Caco-2 (cell line): ENCODE data around the gene CCDC90B. TPM values are rescaled to one million over a fixed set of nuclear protein-coding genes. Genes with fewer than 3 reads are reported as not detected.
"Not testable (repeated sequence)": the region's sequence is repeated elsewhere in the genome, so short reads cannot be mapped to it uniquely, and the experiment has no call there.

Experiments used
- BruUV-seq: library from RNA; stranded (reverse); fragments of 400-500 nt; replicated peaks from 2 replicates; lab custom pipeline; 2021; lab: Mats Ljungman, UMichigan
- CTCF ChIA-PET: fragments of 300-600 bp; sonication (Branson Sonifier 250); formaldehyde crosslinking; loops from one replicate; lab custom pipeline; 2022; ENCODE audit warnings: antibody characterized with exemption; lab: Charles Lee
- POLR2A ChIA-PET: fragments of 300-600 bp; sonication (Branson Sonifier 250); formaldehyde crosslinking; loops from one replicate; lab custom pipeline; 2022; ENCODE audit warnings: antibody characterized with exemption; lab: Charles Lee
- DNase-seq, 2 experiments: peaks; one replicate each; pipeline versions ENCODE4 v3.0.0 to v3.0.0-alpha.2; 2020 to 2022
- H3K27me3 ChIP-seq: replicated peaks from 2 replicates; pipeline ENCODE4 v1.6.0; 2011; ENCODE audit warnings: low read length; ENCODE audit not compliant: control insufficient read depth, insufficient read depth
- H3K36me3 ChIP-seq: 2 replicates; pipeline ENCODE4 v1.5.1; 2011; ENCODE audit warnings: low read length; ENCODE audit not compliant: control insufficient read depth, insufficient read depth
- H3K4me1 ChIP-seq: fragments of 250-450 bp; sonication (Bioruptor Pico); 2 replicates; pipeline ENCODE4 v1.5.1; 2020; ENCODE audit warnings: mild to moderate bottlenecking
- H3K4me3 ChIP-seq: 2 replicates; pipeline ENCODE4 v1.5.1; 2011; ENCODE audit warnings: low read depth, mild to moderate bottlenecking, control low read depth, low read length
- H3K9me3 ChIP-seq: fragments of 250-450 bp; sonication (Bioruptor Pico); 2 replicates; pipeline ENCODE4 v1.5.1; 2020; ENCODE audit warnings: mild to moderate bottlenecking, moderate library complexity
- H3K27ac Mint-ChIP-seq: one replicate; pipeline ENCODE4 v1.8.0; 2022; ENCODE audit warnings: mixed read lengths; ENCODE audit not compliant: unreplicated experiment
- H3K27me3 Mint-ChIP-seq: one replicate; pipeline ENCODE4 v1.8.0; 2022; ENCODE audit warnings: mixed read lengths; ENCODE audit not compliant: insufficient read depth, unreplicated experiment
- H3K36me3 Mint-ChIP-seq: one replicate; pipeline ENCODE4 v1.8.0; 2022; ENCODE audit warnings: mild to moderate bottlenecking, mixed read lengths; ENCODE audit not compliant: insufficient read depth, unreplicated experiment
- H3K4me1 Mint-ChIP-seq: one replicate; pipeline ENCODE4 v1.8.0; 2022; ENCODE audit warnings: low read depth, mixed read lengths; ENCODE audit not compliant: unreplicated experiment
- H3K4me3 Mint-ChIP-seq: one replicate; pipeline ENCODE4 v1.8.0; 2022; ENCODE audit warnings: mild to moderate bottlenecking, moderate library complexity, mixed read lengths; ENCODE audit not compliant: unreplicated experiment
- H3K9me3 Mint-ChIP-seq: one replicate; pipeline ENCODE4 v1.8.0; 2022; ENCODE audit warnings: mixed read lengths; ENCODE audit not compliant: unreplicated experiment
- CTCF ChIP-seq, 2 experiments: fragments of 200-600 bp in 1 of 2; IDR thresholded peaks; 1 replicate in 1 of 2; 2 replicates in 1 of 2; pipeline versions ENCODE4 v1.5.1 to v1.8.0; 2011 to 2022; ENCODE audit warnings: antibody characterized with exemption in 1 of 2, control low read depth in 1 of 2, inconsistent platforms in 1 of 2, low read depth in 1 of 2, low read length in 1 of 2, mild to moderate bottlenecking in 1 of 2, moderate library complexity in 1 of 2; ENCODE audit not compliant: insufficient read depth in 1 of 2, severe bottlenecking in 1 of 2, unreplicated experiment in 1 of 2
- intact Hi-C: fragments of 100-400 bp; cut with micrococcal nuclease; formaldehyde crosslinking; loops from one replicate; pipeline ENCODE4 v1.10.0; 2022; ENCODE audit not compliant: unreplicated experiment
- total RNA-seq: library from RNA; stranded (reverse); gene quantifications from 2 replicates; pipeline ENCODE4 v1.2.3, GENCODE V29; 2022

Gene CCDC90B
- total RNA-seq, 1 experiment from 2014 or later = 46.2 TPM

DNA sequence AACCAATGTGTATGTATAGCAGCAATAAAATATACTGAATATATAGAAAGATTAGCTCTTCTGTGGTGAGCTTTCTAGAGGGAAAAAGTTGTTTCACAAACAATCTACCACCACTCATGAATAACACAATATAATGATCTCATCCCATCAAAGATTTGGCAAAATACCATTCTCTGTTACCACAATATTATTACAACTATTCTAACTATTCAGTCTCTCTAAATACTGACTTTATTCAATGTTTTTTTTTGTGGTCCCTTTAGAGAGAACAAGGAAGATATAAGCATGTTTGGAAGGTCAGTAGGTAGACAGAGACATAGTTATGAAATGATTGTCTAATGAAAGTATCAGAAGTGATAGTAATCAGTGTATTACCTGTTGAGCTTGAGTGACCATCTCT lies 7.8 kb downstream of the CCDC90B start:
- Histone ChIP-seq H3K4me1 (peaks cover 9% of the 10 kb centered on the region; the same call in 1 of the 2 replicates), H3K27me3 (no peaks in the 10 kb centered on the region), H3K9me3 (no peaks in the 10 kb centered on the region), H3K36me3 (peaks cover 1% of the 10 kb centered on the region; the same call in 1 of the 2 replicates), H3K4me3 (no peak overlapping the region)
- Mint-ChIP-seq H3K27me3 (no peaks in the 10 kb centered on the region), H3K9me3 (no peaks in the 10 kb centered on the region), H3K4me3 (no peak overlapping the region), H3K27ac (no peak overlapping the region), H3K36me3 (peaks cover 42% of the 10 kb centered on the region), H3K4me1 (peaks cover 14% of the 10 kb centered on the region)
- intact Hi-C loops = no loop called here
- TF ChIP-seq CTCF (IDR thresholded peaks at IDR 0.05; ENCODE audit: insufficient read depth in 1 of 2, low read depth in 1 of 2, low read length in 1 of 2, severe bottlenecking in 1 of 2, unreplicated experiment in 1 of 2) = no peak
- BruUV-seq = no TSS peak
- CTCF ChIA-PET = no interaction called here
- POLR2A ChIA-PET = no interaction called here
- DNase-seq = no peak

DNA sequence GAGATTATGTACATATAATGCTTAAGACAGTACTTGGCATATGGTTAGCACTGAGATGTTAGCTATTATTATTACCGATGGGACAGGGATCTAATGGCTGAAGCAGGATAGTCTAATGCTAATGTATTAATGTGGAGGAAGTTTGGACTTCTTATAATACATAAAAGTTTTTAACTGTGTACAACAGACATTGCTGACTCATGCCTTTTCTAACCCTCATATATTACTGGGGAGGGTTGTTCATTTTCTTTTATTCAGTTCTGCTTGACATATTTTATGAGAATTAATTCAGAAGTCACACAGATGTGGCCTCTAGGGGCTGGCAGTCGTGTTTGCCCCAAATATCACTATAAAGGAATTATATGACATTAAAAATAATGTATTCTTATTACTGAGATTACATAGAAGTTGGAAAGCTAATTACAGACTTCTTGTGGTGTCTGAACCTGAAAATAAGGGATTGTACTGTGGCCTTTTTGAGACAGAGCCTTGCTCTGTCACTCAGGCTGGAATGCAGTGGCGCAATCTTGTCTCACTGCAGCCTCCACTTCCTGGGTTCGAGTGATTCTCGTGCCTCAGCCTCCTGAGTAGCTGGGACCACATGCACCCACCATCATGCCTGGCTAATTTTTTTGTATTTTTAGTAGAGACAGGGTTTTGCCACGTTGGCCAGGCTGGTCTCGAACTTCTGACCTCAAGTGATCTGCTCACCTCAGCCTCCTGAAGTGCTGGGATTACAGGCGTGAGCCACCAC lies 10.1 kb downstream of the CCDC90B start:
- Mint-ChIP-seq H3K9me3 (no peaks in the 10 kb centered on the region), H3K27me3 (no peaks in the 10 kb centered on the region), H3K4me1 (peaks cover 7% of the 10 kb centered on the region), H3K36me3 (peaks cover 59% of the 10 kb centered on the region), H3K4me3 (no peak overlapping the region), H3K27ac (no peak overlapping the region)
- H3K4me3 ChIP-seq = no peak overlapping the region
- H3K9me3 ChIP-seq = no peaks in the 10 kb centered on the region
- no TSS peak for BruUV-seq
- no peak for DNase-seq
- no peaks in the 10 kb centered on the region for H3K27me3 ChIP-seq
- intact Hi-C loops = no loop called here
- TF ChIP-seq CTCF (IDR thresholded peaks at IDR 0.05; ENCODE audit: insufficient read depth in 1 of 2, low read depth in 1 of 2, low read length in 1 of 2, severe bottlenecking in 1 of 2, unreplicated experiment in 1 of 2) = no peak
- ChIA-PET POLR2A (no interaction called here), CTCF (no interaction called here)
- peaks cover 9% of the 10 kb centered on the region; the same call in 1 of the 2 replicates for H3K4me1 ChIP-seq
- H3K36me3 ChIP-seq = peaks cover 1% of the 10 kb centered on the region; the same call in 1 of the 2 replicates

GRCh38 chr11:83272627-83273026 lies 13.5 kb downstream of the CCDC90B start:
- Histone ChIP-seq H3K36me3 (peaks cover 1% of the 10 kb centered on the region; the same call in 1 of the 2 replicates), H3K9me3 (no peaks in the 10 kb centered on the region), H3K27me3 (no peaks in the 10 kb centered on the region), H3K4me1 (peaks cover 21% of the 10 kb centered on the region), H3K4me3 (no peak overlapping the region)
- no peak for DNase-seq
- POLR2A ChIA-PET = no interaction called here
- no peak overlapping the region for H3K27ac Mint-ChIP-seq
- no peaks in the 10 kb centered on the region for H3K27me3 Mint-ChIP-seq
- CTCF ChIA-PET = no interaction called here
- H3K4me1 Mint-ChIP-seq = peaks cover 27% of the 10 kb centered on the region
- H3K4me3 Mint-ChIP-seq = no peak overlapping the region
- TF ChIP-seq CTCF (IDR thresholded peaks at IDR 0.05; ENCODE audit: insufficient read depth in 1 of 2, low read depth in 1 of 2, low read length in 1 of 2, severe bottlenecking in 1 of 2, unreplicated experiment in 1 of 2) = no peak
- peaks cover 8% of the 10 kb centered on the region for H3K9me3 Mint-ChIP-seq
- H3K36me3 Mint-ChIP-seq = peaks cover 69% of the 10 kb centered on the region
- intact Hi-C loops = no loop called here
- BruUV-seq = no TSS peak

DNA sequence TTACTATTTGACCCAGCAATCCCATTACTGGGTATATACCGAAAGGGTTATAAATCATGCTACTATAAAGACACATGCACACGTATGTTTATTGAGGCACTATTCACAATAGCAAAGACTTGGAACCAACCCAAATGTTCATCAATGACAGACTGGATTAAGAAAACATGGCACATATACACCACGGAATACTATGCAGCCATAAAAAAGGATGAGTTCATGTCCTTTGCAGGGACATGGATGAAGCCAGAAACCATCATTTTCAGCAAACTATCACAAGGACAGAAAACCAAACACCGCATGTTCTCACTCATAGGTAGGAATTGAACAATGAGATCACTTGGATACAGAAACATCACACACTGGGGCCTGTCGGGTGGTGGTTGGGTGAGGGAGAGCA lies 14.4 kb downstream of the CCDC90B start:
- BruUV-seq, DNase-seq, H3K36me3 ChIP-seq, H3K9me3 ChIP-seq, H3K4me3 Mint-ChIP-seq, H3K27me3 Mint-ChIP-seq, H3K9me3 Mint-ChIP-seq, H3K4me3 ChIP-seq, H3K27me3 ChIP-seq, intact Hi-C loops, CTCF ChIA-PET, H3K27ac Mint-ChIP-seq, POLR2A ChIA-PET: not testable (repeated sequence)
- H3K4me1 ChIP-seq = peaks cover 21% of the 10 kb centered on the region
- Mint-ChIP-seq H3K4me1 (peaks cover 35% of the 10 kb centered on the region), H3K36me3 (peaks cover 68% of the 10 kb centered on the region)

- H3K4me3 ChIP-seq, H3K36me3 ChIP-seq, H3K9me3 Mint-ChIP-seq, H3K9me3 ChIP-seq, H3K27me3 Mint-ChIP-seq, BruUV-seq, H3K27me3 ChIP-seq: not testable (repeated sequence)
- POLR2A ChIA-PET = interaction anchor here (0.7 to 0.9 kb wide), 2 partner anchors 17 to 369 kb away, joined by 4 to 5 read pairs; partner anchors contain the start of gene PRCP
- Mint-ChIP-seq H3K4me3 (peak overlapping the region; percentile 28), H3K27ac (peak overlapping the region; percentile 4), H3K4me1 (peaks cover 35% of the 10 kb centered on the region), H3K36me3 (peaks cover 62% of the 10 kb centered on the region)
- CTCF ChIA-PET = interaction anchor here (1.1 kb wide), 1 partner anchor 24 kb away, joined by 3 read pairs; no protein-coding TSS in a partner anchor
- DNase-seq = peak in 1 of 2 experiments; percentile 39
- H3K4me1 ChIP-seq = peaks cover 21% of the 10 kb centered on the region
- intact Hi-C loops = loop anchor here (1.0 kb wide), 3 partner anchors 13 to 28 kb away; partner anchors contain the start of gene CCDC90B
Observed at GRCh38 chr11:83269080-83269479, 17.1 kb downstream of the CCDC90B start.
